Measurements from ENCODE around the gene CCDC12. TPM values are rescaled to one million over a fixed set of nuclear protein-coding genes. Genes with fewer than 3 reads are reported as not detected.

Gene CCDC12
- total RNA-seq, 2 donors from 2014 or later, result 46.7 to 47.8 TPM

- no peaks in the 10 kb centered on the region for H3K4me1 ChIP-seq (ENCODE audit: control insufficient read depth, insufficient read depth, low read length)
- peaks cover 89% of the 10 kb centered on the region for H3K27me3 Mint-ChIP-seq (ENCODE audit: insufficient read depth)
- WGBS, 2 experiments (ENCODE audit: insufficient coverage in 1 of 2, insufficient read length in 1 of 2), result 26 to 44% methylated on average over 2 to 5 of the region's 5 CpGs
- no peak overlapping the region for H3K4me3 ChIP-seq (ENCODE audit: low read length)
- H3K27me3 ChIP-seq (ENCODE audit: control insufficient read depth, insufficient read depth, low read length, poor library complexity, severe bottlenecking), result peaks cover 59% of the 10 kb centered on the region
- H3K9ac ChIP-seq (ENCODE audit: extremely low read depth, low read length, poor library complexity, severe bottlenecking), result no peak overlapping the region
- H3K9me3 ChIP-seq (ENCODE audit: control insufficient read depth, low read length), result no peaks in the 10 kb centered on the region
- H3K36me3 Mint-ChIP-seq (ENCODE audit: low read depth), result no peaks in the 10 kb centered on the region
- H3K9me3 Mint-ChIP-seq, result no peaks in the 10 kb centered on the region
- H3K27ac Mint-ChIP-seq, result no peak overlapping the region
- peak overlapping the region; percentile 53 for H3K4me3 Mint-ChIP-seq
- no peaks in the 10 kb centered on the region for H3K36me3 ChIP-seq (ENCODE audit: control insufficient read depth, insufficient read depth, low read length)
- no peak overlapping the region for H3K27ac ChIP-seq (ENCODE audit: low read depth, low read length)
- peak; percentile 66 for DNase-seq
- TF ChIP-seq CTCF (conservative IDR thresholded peaks at IDR 0.05), result no peak
- peaks cover 14% of the 10 kb centered on the region for H3K4me1 Mint-ChIP-seq
Measured at GRCh38 chr3:46884427-46884826, 92.1 kb downstream of the CCDC12 start.

DNA sequence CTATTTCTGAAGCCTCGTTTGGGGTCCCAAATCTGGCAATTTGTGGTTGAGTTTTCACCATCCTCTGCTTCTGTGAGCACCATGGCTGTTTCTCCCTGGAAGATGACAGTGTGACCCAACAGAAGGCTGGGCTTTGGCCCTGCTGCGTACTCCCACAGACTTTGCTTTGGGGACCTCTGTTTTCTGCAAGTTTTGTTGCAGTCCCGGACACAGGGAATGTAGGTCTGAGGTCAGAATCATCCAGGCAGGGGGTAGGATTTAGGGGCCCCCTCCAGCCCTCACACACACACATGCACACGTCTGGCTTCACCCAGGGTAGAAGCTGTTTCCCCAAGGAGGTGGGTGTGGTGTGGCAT lies 92.7 kb downstream of the CCDC12 start:
- Histone ChIP-seq H3K4me3 (ENCODE audit: low read length) (peak overlapping the region; percentile 71), H3K9ac (ENCODE audit: extremely low read depth, low read length, poor library complexity, severe bottlenecking) (no peak overlapping the region), H3K4me1 (ENCODE audit: control insufficient read depth, insufficient read depth, low read length) (peaks cover 2% of the 10 kb centered on the region), H3K9me3 (ENCODE audit: control insufficient read depth, low read length) (no peaks in the 10 kb centered on the region), H3K27me3 (ENCODE audit: control insufficient read depth, insufficient read depth, low read length, poor library complexity, severe bottlenecking) (peaks cover 59% of the 10 kb centered on the region), H3K36me3 (ENCODE audit: control insufficient read depth, insufficient read depth, low read length) (no peaks in the 10 kb centered on the region), H3K27ac (ENCODE audit: low read depth, low read length) (no peak overlapping the region)
- DNase-seq, result no peak
- peaks cover 90% of the 10 kb centered on the region for H3K27me3 Mint-ChIP-seq (ENCODE audit: insufficient read depth)
- H3K27ac Mint-ChIP-seq, result no peak overlapping the region
- H3K36me3 Mint-ChIP-seq (ENCODE audit: low read depth), result no peaks in the 10 kb centered on the region
- no peak for TF ChIP-seq CTCF (conservative IDR thresholded peaks at IDR 0.05)
- WGBS, 2 experiments (ENCODE audit: insufficient coverage in 1 of 2, insufficient read length in 1 of 2), result 36 to 42% methylated on average over 3 to 4 of the region's 4 CpGs
- no peaks in the 10 kb centered on the region for H3K9me3 Mint-ChIP-seq
- peaks cover 19% of the 10 kb centered on the region for H3K4me1 Mint-ChIP-seq
- peak overlapping the region; percentile 53 for H3K4me3 Mint-ChIP-seq

DNA sequence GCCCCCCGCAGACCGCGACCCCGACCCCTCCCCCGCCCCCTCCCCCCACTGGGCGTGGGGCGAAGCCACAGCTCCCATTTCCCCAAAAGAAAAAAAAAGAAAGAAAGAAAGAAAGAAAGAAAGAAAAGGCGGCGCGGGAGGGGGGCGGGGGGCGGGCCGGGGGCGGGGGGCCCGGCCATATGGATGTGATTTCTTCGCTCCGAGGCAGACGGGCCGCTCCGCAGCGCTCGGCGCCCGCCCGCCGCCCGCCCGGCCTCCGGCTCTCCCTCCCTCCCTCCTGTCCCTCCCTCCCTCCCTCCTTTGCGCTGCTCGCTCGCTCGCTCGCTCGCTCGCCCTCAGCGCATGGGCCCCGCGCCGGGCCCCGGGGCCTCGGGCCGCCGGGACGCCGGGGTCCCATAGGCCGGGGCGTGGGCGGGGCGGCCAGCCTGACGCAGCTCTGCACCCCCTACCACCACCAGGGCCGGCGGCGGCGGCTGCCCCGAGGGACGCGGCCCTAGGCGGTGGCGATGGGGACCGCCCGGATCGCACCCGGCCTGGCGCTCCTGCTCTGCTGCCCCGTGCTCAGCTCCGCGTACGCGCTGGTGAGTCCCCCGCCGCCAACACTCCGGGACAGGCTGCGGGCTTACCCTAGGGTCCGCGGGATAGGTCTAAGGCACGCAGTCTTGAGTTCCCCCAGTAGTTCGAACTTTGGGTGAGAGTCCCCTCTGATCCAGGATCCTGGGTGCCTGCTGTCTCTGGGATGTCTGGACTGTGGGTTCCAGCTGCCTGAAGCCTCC lies 93.3 kb downstream of the CCDC12 start:
- Histone ChIP-seq H3K4me1 (ENCODE audit: control insufficient read depth, insufficient read depth, low read length) (peaks cover 7% of the 10 kb centered on the region), H3K4me3 (ENCODE audit: low read length) (peak overlapping the region; percentile 71), H3K9ac (ENCODE audit: extremely low read depth, low read length, poor library complexity, severe bottlenecking) (no peak overlapping the region), H3K36me3 (ENCODE audit: control insufficient read depth, insufficient read depth, low read length) (no peaks in the 10 kb centered on the region), H3K27me3 (ENCODE audit: control insufficient read depth, insufficient read depth, low read length, poor library complexity, severe bottlenecking) (peaks cover 59% of the 10 kb centered on the region), H3K9me3 (ENCODE audit: control insufficient read depth, low read length) (no peaks in the 10 kb centered on the region), H3K27ac (ENCODE audit: low read depth, low read length) (no peak overlapping the region)
- peak; percentile 75 for DNase-seq
- H3K9me3 Mint-ChIP-seq, result no peaks in the 10 kb centered on the region
- H3K4me1 Mint-ChIP-seq, result peaks cover 20% of the 10 kb centered on the region
- no peaks in the 10 kb centered on the region for H3K36me3 Mint-ChIP-seq (ENCODE audit: low read depth)
- no peak overlapping the region for H3K27ac Mint-ChIP-seq
- peak overlapping the region; percentile 68 for H3K4me3 Mint-ChIP-seq
- 2% methylated on average over 16 to 51 of the region's 78 CpGs for WGBS, 2 experiments (ENCODE audit: insufficient coverage in 1 of 2, insufficient read length in 1 of 2)
- no peak for TF ChIP-seq CTCF (conservative IDR thresholded peaks at IDR 0.05)
- peaks cover 88% of the 10 kb centered on the region for H3K27me3 Mint-ChIP-seq (ENCODE audit: insufficient read depth)
